Smooth muscle cell of the brain vasculature (primary cell): Measurements from ENCODE around the gene PPP2R3A.
"Not testable (repeated sequence)": the region's sequence is repeated elsewhere in the genome, so short reads cannot be mapped to it uniquely, and the experiment has no call there.

ENCODE experiments used
- DNase-seq: peaks from one replicate; pipeline ENCODE4 v3.0.0-alpha.2; 2012; ENCODE audit warnings: low read depth, low spot score

Gene PPP2R3A, protein sequence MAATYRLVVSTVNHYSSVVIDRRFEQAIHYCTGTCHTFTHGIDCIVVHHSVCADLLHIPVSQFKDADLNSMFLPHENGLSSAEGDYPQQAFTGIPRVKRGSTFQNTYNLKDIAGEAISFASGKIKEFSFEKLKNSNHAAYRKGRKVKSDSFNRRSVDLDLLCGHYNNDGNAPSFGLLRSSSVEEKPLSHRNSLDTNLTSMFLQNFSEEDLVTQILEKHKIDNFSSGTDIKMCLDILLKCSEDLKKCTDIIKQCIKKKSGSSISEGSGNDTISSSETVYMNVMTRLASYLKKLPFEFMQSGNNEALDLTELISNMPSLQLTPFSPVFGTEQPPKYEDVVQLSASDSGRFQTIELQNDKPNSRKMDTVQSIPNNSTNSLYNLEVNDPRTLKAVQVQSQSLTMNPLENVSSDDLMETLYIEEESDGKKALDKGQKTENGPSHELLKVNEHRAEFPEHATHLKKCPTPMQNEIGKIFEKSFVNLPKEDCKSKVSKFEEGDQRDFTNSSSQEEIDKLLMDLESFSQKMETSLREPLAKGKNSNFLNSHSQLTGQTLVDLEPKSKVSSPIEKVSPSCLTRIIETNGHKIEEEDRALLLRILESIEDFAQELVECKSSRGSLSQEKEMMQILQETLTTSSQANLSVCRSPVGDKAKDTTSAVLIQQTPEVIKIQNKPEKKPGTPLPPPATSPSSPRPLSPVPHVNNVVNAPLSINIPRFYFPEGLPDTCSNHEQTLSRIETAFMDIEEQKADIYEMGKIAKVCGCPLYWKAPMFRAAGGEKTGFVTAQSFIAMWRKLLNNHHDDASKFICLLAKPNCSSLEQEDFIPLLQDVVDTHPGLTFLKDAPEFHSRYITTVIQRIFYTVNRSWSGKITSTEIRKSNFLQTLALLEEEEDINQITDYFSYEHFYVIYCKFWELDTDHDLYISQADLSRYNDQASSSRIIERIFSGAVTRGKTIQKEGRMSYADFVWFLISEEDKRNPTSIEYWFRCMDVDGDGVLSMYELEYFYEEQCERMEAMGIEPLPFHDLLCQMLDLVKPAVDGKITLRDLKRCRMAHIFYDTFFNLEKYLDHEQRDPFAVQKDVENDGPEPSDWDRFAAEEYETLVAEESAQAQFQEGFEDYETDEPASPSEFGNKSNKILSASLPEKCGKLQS (N-terminal part only)

DNA sequence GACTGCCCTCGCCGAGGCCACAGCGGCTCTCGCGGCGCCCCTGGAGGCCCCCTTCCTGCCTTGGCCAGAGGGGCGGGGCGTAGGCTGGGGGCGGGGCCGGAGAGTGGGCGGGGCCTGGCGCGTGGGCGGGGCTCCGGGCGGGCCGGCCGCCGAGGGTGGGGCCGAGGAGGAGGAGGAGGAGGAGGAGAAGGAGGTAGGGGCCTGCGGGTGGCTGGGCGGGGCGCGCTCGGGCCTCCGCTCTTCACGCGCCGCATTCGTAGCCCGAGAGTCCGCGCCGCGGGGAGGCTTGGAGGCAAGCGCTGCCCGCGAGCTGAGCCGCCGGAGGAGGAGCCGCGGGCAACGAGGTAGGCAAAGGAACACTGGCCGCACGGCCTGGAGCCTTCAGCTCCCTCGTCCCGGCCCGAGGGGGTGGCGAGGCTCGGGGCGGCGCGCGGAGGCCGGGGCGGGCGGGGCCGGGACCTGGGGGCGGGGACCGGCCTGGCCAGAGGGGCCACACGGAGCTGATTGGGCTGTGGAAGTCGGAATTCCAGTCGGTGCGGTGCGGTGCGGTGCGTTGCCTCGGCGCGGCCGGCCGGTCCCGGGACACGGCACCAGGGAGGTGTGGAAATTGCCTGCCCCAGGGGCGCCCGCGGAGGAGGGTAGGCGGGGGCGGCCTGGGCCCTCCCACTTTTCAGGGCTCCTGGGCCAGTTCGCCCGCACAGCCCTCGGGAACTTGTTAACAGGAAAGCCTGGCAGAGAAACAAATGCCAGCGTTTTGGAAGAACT lies at the start of gene PPP2R3A:
Gene PPP2R3A, plus strand, starts transcription at position 223 of the 765 bp plus-strand sequence. CDS start 35,771 bp downstream, outside the sequence.
- peak; percentile 76 for DNase-seq

DNA sequence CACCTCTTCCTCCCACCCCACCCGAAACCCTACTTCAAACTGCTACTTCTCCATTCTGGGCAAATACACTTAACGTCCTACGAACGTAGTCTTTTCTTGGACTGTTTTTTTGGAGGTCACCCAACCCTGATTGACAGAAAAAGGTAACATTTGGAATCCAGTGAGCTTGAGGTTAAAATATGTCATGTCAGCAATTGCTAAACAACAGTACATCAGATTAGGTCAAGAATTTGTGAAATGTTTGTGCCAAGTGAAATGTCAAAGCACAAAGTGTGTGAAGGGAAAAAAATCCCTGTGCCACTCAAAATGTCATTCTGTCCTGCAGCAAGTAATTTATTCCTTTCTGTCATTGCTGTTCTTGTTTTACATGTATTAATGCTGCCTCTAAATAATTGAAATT lies 49.2 kb upstream of the PPP2R3A start:
- no peak for DNase-seq

DNA sequence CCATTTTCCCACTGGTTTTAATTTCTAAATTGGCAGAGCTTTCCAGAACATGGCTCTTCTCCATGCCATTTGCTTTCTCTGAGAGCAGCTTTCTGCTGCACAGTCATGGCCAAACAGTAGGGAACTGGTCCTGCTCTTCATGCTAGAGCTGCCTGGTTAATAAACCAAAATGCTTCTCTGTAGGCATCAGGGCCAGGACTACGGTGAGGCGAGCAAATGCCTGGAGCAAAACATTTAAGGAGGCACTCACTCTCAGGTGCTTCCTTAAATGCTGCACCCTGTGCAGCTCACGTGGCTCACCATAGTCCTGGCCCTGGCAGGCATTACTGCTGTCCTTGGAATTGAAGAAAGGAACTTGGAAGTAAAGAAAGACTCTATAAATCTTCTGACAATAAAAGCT lies 48.5 kb upstream of the PPP2R3A start:
- DNase-seq, result no peak

DNA sequence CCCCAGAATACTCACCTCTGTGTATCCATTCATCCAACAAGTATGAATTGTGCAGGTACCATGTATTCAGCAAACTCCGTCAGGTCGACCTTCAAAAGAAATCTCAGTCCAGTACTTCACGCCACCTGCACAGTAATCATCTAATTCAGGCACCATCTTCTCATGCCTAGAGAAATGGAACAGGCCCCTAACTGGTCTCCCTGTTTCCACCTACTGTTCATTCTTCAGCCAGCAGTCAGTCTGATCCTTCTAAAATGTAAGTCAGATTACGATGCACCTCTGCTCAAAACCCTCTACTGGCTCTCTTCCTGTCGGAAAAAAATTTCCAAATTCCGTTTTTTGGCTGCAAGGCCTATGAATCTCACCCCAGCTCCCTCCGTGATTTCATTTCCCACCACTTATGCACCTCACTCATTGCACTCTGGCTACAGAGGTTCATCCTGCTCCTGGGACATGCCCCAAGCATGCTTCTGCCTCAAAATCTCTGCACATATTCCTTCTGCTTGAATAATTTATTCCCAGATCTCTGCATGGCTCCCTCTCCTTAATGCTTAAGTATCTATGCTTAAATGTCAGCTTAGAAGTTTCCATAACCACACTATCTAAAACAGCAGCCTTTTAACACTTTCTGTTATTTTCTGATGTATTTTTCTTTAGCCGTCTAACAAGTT lies 47.5 kb upstream of the PPP2R3A start:
- no peak for DNase-seq

DNA sequence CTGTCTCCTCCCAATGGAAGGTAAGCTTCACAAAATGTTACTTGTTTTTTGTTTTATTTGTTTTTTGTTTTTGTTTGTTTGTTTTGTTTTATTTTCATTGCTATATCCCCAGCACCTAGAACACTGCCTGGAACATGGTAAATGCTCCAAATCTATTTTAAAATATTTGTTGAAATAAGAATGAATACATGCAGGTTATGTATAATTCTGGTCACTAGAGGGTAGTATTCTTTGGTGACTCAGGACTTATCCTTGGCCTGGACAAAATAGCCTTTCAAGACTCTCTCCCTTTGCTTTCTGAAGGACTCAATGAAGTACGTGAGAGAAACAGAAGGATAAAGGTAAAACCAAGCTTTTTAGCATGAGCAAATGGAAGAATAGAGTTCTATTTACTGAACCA lies 46.9 kb upstream of the PPP2R3A start:
- DNase-seq, result peak; percentile 20

DNA sequence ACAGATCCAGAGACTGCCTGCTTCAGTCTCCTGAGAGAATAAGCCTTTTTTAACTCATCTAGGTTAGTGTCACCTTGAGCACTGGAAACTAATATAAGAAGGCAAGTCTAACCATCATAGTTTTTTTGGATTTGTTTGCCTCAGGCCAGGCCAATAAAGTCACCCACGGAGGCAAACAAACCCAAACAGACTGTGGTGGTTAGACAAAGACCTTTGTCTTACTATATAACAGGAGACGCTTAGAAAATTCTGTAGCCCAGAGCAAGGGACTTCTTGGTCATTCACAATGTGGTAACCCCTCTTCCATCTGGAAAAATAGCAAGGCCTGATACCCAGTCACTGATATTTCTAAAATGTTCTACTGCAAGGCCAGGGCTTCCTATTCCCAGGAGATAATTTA lies 45.3 kb upstream of the PPP2R3A start:
- DNase-seq, result no peak

DNA sequence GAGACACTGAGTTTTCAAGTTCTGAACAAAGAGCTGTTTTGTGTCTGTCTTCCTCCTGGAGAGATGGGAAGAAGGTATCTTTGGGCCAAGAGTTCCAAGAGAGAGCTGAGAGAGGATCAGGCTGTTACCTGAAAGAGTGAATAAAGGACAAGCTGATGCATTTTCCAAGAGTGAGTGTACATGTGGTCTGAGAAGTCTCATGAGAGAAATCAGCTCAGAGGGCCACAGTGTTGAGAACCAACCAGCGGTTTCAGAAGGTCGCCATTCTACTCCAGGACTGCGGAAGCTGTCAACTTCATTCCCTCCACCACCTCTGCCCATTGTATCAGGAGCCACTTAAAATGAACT lies 42.7 kb upstream of the PPP2R3A start:
- DNase-seq, result no peak

DNA sequence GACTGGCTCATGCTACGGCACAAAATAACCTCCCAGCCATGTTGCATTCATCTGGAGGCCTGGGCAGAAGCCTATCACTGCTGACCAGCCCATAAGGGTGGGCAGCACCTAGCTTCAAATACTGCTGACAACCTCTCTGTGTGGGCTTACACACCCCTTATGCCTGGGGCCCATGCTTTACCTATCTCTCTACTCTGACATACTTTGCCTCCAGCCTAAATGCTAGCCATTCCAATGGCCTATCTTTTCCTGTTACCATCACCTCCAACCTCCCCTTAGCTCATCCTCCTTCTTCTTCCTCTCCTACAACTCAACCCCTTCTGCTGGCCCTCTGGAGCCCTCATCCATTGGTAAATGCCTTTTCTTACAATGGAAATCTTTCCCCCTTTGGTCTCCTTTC lies 41.0 kb upstream of the PPP2R3A start:
- no peak for DNase-seq

DNA sequence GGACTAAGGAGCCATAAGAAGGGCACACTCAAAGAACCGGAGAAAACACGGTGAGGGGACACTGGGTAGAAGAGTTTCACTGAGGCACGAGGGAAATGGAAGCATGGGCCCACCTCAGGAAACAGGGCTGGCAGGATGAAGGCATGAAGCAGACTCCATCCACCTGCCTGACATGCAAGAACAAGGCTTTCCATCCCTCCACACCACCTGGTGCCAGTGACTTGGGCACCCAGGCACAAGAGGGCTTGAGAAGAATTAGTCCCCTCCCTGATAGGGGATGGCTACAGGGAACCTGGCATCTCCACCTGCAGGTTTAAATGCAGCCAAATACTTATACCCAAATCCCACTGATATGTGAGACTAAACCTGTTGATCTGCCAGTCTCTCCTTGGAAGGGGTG lies 38.9 kb upstream of the PPP2R3A start:
- no peak for DNase-seq

DNA sequence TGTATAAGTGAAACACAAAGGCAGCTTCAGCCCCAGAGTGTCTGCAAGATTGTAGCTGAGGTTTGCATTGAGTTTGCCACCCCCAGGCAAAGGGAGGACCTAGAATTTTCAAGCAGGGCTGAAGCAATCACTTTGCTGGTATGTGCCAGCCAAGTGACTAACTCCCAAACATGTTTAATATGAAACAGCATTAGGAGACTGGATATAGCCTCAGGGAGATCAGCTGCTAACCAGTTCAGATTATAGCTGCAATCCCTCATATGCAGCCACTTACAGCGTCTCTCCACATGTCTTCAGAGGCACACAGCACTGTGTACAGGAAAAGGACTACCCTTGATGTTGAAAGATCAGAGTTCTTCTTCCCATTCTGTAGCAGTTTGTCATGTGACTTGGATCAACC lies 38.4 kb upstream of the PPP2R3A start:
- no peak for DNase-seq

DNA sequence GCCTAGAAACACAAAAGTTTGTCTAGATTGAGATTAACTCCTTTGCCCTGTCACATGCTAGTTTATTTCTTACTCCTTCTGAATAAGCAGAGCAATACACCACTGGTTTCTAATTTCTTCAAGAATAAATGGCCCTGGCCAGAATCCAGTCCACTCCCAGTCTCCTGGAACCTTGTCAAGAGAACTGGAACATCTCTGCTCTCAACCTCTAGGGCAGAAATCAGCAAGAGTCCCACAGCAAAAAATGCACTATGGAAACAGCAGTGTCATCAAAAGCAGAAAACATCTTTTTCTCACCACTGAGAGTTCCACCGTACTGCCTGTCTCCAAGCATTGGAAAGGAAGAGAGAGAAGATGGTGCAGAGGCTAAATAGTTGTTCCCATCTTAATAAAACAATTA lies 35.9 kb upstream of the PPP2R3A start:
- DNase-seq, result peak; percentile 61

DNA sequence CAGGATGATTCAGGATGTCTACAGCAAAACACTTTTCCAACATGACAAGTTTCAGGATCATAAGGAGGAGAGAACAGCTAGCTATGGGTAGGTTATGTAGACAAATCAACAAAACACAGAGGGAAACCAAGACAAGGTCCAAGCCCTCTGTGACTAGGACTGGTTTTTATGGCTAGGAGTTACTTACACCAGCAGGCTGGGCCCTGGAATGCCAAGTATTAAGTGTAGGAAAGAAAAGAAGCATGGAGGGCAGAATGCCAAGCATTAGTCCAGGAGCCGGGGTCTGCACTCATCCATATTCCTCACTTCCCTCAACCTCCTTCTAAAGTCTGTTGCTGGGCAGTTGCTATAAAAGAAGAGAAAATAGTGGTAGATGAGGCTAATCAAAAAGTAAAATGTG lies 35.3 kb upstream of the PPP2R3A start:
- no peak for DNase-seq

DNA sequence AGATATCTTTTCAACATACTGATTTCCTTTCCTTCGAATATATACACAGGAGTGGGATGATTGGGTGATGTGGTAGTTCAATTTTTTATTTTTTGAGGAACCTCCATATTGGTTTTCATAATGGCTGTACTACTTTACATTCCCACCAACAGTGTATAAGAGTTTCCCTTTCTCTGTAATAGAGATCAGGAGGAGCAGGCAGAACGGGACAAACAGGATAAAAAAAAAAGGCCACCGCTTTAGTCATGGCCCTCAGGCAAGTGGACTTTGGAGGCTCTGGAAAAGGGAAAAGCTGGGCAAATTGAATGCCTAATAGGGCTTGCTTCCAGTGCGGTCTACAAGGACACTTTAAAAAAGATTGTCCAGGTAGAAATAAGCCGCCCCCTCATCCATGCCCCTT lies 30.4 kb upstream of the PPP2R3A start:
- DNase-seq, result not testable (repeated sequence)

DNA sequence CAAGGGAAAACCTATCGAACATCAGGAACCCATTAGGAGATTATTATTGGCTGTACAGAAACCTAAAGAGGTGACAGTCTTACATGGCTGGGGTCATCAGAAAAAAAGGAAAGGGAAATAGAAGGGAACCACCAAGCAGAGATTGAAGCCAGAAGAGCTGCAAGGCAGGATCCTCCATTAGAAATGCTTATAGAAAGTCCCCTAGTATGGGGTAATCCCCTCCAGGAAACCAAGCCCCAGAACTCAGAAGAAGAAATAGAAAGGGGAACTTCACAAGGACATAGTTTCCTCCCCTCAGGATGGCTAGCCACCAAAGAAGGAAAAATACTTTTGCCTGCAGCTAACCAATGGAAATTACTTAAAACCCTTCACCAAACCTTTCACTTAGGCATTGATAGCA lies 27.8 kb upstream of the PPP2R3A start:
- DNase-seq, result not testable (repeated sequence)

DNA sequence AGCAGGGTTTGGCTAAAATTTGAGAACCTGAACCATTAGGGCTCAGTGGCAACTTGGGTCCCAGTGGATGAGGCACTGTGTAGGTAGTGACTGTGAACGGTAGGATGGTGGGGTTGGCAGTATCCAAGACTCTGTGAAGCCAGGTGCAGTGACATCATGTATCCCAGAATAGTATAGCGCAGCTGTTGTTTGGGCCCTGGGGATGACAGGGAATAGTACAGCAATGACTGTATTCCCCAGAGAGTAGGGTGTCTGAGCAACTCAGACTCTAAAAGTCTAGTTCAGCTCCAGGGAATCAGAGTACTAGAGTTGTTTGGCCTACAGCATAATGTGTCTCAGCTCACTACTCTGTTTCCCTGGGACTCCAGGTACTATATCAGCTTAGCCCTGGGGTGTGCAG lies 20.7 kb upstream of the PPP2R3A start:
- no peak for DNase-seq

DNA sequence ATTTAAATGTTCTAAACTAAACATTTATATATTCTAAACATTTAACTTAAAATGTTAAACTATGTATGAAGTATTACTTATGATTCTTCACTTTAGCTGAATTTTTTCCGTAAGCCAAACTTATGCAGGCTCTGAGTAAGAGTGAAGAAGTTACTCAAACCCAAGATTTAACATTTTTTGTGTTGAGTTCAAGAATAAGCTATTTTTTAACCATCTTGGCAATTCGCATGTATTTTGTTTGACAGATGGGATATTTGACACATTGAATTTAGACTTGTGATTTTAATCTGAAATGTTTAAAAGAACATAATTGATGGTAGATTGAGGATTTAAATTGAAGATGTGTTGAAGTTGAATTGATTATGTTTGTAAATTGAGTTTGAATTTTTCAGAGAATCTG lies 14.6 kb upstream of the PPP2R3A start:
- no peak for DNase-seq

DNA sequence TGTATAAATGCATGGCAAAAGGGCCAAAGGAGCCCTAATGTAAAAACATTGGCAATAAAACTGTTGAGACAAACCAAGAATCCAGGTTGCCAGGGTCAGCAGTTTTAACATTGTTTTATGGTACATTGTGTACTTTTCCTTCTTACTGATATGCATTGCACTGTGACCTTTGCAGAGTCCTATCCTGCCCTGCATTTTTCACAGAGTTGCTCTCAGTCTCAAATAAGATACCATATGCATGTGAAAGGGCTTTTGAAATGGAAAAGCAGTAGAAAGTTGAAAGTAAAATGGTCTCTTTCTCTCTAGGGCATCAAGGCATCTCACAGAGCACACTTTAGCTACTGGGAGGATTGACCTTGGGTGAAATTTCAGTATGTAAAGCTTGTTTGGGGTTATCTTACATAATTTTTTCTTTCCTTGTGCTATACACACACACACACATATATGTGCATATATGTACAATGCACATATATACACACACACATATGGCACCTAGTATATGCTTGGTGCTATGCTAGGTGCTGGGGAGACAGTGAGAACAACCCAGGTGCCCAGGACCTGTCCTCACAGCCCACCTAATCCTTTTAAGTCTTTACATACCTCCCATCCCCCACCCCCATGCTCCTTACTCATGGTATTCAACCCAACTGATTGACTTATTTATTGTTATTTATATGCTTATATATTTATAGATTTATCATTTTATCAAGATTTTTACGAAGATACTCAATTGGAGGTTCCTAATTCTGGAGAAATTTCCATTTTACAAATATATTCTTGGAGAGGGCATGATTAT lies 1.2 kb upstream of the PPP2R3A start:
- no peak for DNase-seq

DNA sequence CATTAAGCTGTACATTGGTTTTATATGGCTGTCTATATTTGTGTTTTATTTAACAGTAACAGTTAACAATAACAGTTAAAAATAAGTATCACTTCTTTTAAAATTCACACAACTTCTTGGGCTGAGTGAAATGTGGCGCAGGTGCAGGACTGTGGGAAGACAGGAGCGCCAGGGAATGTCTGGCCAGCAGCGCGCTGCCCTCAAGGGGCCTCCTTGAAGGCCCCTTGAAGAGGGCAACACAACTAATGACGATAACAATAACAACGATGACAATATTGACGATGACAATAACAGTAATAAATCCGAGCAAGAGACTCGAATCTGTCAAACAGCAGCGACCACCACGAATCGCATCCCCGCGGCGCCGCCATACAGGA lies 411 bp upstream of the PPP2R3A start:
- DNase-seq, result peak; percentile 17

DNA sequence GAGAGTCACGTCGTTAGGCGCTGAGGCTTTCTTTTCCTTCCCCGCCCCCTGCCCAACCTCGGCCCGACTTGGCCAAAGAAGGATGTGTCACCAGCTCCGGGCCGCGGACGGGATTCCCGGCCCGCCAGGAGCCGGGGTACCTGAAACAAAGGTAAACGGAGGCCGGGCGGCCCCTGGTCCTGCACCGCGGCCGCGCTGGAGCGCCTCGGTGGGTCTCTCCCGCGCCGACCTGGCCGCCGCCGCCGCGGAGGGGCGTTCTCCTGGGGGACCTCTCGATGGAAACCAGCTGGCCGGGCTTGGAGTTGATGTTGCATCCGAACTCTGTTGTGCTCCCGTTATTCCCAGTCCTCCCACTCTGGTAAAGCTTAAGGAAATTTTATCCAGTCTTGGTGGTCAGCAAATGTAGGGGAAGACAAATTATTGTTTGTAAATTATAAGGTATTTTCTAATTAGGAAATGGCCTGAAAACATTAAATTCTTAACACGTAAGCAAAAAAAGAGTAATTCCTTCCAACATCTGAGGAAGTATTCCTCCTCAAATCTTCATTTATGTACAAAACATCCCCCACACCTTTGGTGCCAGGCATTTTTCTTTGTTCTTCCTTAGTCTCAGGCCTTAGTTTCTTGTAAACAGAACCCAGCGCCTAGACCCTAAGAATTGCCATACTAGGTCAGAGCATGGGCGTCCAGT lies 888 bp downstream of the PPP2R3A start:
- DNase-seq, result no peak

DNA sequence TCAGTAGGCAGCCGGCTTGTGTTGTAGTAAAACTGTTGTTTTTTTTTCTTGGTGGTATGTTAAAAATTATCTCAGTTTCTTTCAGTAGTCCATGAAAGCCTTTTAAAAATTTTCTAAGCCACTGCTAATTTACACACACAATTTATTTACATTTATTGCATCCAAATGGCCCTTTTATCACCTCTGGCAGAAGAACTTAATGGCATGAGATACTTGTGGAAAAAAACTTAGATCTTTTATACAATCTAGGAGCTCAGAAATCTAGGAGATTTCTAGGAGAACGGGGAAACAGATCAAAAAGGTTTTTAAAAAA lies 1.4 kb downstream of the PPP2R3A start:
- no peak for DNase-seq
